Testis (tissue), 2 donors: ENCODE measurements around the gene MGLL.

Source experiments
- CTCF ChIP-seq, 3 experiments: fragments of 450-650 bp in 2 of 3; fragments of 200-600 bp in 1 of 3; sonication (generic) in 1 of 3; IDR thresholded peaks; one replicate each; pipeline ENCODE4 v1.5.1; 2016 to 2019; ENCODE audit warnings: antibody characterized with exemption in 3 of 3, mild to moderate bottlenecking in 2 of 3, moderate library complexity in 1 of 3
- POLR2A ChIP-seq: fragments of 450-650 bp; IDR thresholded peaks from one replicate; pipeline ENCODE4 v1.6.1; 2017; ENCODE audit warnings: antibody characterized with exemption, mild to moderate bottlenecking, moderate library complexity

- no peak for TF ChIP-seq POLR2A
- peak in 1 of 3 experiments; percentile 24 for TF ChIP-seq CTCF (IDR thresholded peaks at IDR 0.05)
Observed at GRCh38 chr3:127848131-127849129, 26.1 kb upstream of the MGLL start.
